HG02938 (cell line): ENCODE results near the gene GCLC.
"Not testable (repeated sequence)": the region's sequence is repeated elsewhere in the genome, so short reads cannot be mapped to it uniquely, and the experiment has no call there.

Experiments used
- ATAC-seq: cut with Tn5 transposase; IDR thresholded peaks from one replicate; pipeline ENCODE4 v1.9.1; 2021; ENCODE audit warnings: mild to moderate bottlenecking, moderate library complexity; ENCODE audit not compliant: unreplicated experiment

Gene GCLC

GRCh38 chr6:53544470-53545308, at the start of gene GCLC:
Gene GCLC, minus strand, starts transcription at chr6:53545101. Its CDS starts 456 bp downstream, at chr6:53544645.
- ATAC-seq = peak; percentile 56

DNA sequence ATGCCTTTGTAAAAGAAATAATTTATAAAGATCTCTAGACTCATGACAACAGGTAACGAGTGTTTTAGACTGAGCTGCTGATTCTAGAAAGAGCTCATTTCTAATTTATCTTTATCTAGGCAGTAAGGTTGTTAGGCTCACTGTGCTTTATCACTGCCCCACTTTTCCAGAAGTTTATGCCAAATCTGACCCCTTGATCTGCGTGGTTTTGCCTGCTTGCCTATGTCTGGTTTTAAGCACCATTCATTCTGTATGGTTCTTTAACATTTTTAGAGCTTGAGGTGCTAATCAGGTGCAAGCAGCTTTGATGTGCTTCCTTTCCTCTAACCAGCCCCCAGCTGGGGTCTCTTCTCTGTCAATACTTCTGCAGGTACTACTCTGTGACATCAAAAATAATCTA, 49.7 kb upstream of the GCLC start:
- no peak for ATAC-seq

GRCh38 chr6:53593001-53593488, 48.1 kb upstream of the GCLC start:
- no peak for ATAC-seq

DNA sequence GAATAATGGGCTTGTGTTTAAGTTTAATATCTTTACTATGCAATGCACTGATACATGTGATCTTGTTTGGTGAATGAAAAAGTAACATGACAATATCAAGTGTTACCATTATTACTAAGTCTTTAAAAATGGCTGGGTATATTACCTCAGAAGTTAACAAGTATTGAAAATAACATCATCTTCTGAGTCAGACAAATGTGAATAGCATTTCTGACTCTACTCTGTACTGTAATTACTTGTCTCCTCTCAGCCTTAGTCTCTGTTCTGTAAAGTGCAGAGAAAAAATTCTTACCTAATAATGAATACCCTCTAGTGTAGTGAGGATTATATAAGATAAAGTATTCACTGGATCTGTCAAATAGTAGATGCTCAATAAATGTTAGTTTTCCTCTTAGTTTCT, 47.0 kb upstream of the GCLC start:
- no peak for ATAC-seq

DNA sequence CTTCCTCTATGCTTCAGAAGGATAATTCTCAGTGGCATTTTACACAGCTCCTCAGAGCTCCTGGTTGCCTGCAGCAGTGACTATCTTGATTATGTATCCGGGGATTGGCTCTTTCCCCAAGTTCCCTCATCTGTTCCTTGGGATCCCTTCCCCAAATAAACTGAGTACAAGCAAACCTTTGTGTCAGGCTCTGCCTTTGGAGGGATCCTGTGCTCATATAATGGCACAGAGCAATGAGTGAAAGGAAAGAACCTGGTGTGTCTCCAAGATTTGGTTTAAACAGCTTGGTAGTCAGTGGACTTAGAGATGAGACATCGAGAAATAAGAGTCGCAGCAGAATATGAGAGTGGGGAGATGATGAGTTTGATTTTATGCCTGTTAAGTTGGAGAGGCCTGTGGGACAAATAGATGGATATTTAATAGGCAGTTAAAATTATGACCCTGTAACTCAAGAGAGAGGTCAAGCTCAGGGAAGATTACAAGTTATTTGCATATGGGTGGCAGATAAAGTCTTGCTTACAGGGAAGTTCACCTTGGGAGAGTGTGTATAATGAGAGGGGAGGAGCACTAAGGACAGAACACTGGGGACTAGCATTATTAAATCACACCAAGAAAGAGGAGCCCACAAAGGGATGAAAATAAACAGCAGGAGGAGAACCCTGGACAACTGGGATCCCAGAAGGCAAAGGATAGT, 44.1 kb upstream of the GCLC start:
- ATAC-seq = no peak

GRCh38 chr6:53587291-53587690, 42.4 kb upstream of the GCLC start:
- no peak for ATAC-seq

DNA sequence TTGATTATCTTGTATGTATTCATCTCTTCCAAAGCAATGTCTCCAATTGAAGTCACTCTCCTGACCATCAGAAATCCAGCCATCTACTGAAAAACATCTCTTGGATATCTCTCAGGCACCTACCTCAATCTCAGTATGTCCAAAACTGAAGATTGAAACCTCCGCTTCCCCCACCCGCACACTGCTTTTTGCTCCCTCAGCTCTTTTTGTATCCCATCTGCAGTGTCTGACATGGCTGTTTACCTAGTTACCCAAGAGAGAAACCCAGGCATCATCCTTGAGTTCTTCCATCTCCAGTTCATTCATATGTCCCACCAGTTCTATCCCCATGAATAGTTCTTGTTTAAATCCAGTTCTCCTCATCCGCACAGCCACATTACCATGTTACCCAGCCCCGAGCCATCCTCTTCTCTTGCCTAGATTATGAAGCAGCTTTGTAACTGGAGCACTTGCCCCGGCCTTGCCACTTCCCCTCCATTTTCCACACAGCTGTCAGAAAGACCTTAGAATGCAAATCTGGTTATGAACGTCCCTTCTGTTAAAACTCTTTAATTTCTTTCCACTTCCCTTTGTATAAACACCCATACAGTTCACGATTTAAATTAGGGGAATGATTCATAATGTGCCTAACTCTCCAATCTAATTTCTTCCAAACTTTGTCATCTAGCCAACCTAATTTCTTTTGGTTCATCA, 40.5 kb upstream of the GCLC start:
- no peak for ATAC-seq

GRCh38 chr6:53584726-53585125, 39.8 kb upstream of the GCLC start:
- no peak for ATAC-seq

DNA sequence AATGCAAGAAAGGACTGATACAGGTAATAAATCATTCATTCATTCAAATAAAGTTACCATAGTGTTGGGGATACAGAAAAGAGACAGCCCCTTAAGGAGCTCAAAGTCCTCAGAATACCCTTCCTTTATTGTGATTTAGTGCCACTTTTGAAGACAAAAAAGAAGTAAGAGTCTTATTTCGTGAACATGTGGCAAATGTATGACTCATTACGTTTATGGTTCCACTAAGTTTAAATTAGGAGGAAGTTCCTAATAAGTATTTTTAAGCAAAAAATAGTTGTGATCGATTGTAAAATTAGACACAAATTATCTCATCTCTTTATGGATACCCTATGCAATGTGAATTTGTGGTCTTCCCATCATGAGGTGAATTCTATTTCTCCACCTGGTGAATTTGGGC, 38.5 kb upstream of the GCLC start:
- ATAC-seq = no peak

DNA sequence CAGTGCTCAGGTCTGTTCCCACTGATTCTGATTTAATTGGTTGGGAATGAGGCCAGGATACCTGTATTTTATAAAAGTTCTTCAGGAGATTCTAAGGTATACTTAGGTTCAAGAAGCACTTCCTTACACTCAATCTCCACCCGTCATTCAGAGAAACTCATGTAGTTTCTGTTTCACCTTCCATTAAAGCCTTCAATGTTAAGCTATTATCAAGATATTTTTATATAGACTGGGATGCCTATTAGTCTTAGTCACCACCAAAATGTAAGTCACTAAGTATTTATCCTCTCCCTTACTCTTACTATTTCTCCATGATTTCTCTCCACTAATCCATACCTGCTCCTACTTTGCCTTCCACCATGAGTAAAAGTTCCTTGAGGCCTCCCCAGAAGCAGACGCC, 38.1 kb upstream of the GCLC start:
- no peak for ATAC-seq

GRCh38 chr6:53581856-53582255, 37.0 kb upstream of the GCLC start:
- ATAC-seq = no peak

- no peak for ATAC-seq
These were observed 36.4 kb upstream of the GCLC start for GRCh38 chr6:53581173-53581773.

GRCh38 chr6:53579338-53579737, 34.4 kb upstream of the GCLC start:
- no peak for ATAC-seq

DNA sequence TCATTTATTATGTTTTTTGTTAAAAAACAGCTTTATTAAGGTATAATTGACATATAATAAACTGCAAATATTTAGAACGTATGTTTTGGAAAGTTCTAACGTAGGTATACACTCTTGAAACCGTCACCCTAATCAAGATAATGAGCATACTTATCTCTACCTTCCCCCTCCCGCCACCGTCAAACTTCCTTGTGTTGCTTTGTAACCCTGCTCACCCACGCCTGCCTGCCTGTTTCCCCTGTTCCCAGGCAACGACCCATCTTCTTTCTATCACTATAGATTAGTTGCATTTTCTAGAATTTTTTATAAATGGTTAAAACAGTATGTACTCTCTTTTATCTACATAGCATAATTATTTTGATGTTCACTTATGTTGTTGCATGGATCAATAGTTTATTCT, 33.5 kb upstream of the GCLC start:
- ATAC-seq = no peak

DNA sequence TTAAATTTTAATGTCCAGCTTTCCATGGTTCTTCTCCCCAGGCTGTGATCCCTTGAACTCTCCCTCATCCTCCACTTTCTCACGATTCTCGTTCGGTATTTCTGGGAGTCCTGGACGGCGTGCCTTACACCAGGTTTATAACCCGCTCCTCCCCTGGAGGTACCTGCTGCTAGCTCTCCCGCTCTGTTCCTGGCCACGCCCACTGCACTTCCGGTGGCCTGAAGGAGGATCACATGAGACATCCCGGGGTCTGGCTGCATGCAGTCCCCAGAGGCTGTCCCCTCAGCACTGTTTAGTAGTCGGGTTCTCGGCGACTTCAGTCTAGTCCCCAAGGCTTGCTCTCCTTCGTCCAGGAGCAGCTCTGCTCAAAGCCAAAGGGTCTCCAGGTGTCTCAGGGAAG, 28.4 kb upstream of the GCLC start:
- no peak for ATAC-seq

- ATAC-seq = not testable (repeated sequence)
These were observed 27.5 kb upstream of the GCLC start for GRCh38 chr6:53572379-53572778.

GRCh38 chr6:53568776-53569616, 24.1 kb upstream of the GCLC start:
- no peak for ATAC-seq

- no peak for ATAC-seq
These were observed 22.8 kb upstream of the GCLC start for GRCh38 chr6:53567701-53568100.

GRCh38 chr6:53566755-53567154, 21.9 kb upstream of the GCLC start:
- no peak for ATAC-seq

- no peak for ATAC-seq
These were observed 21.0 kb upstream of the GCLC start for GRCh38 chr6:53565886-53566285.
